GM19328 (cell line): ENCODE data around the gene RCBTB1.
A peak's percentile ranks its signal among the peaks of the same experiment; 100 is the strongest.
"Not testable (repeated sequence)": the region's sequence is repeated elsewhere in the genome, so short reads cannot be mapped to it uniquely, and the experiment has no call there.

ENCODE experiments used
- ATAC-seq: cut with Tn5 transposase; IDR thresholded peaks from one replicate; pipeline ENCODE4 v1.9.1; 2021; ENCODE audit warnings: mild to moderate bottlenecking, moderate library complexity; ENCODE audit not compliant: unreplicated experiment

The RCBTB1 gene

GRCh38 chr13:49606747-49607648 lies 21.6 kb upstream of the RCBTB1 start:
- ATAC-seq = peak; percentile 91

GRCh38 chr13:49604570-49604969 lies 19.2 kb upstream of the RCBTB1 start:
- no peak for ATAC-seq

- not testable (repeated sequence) for ATAC-seq
Observed at GRCh38 chr13:49602615-49603014, 17.3 kb upstream of the RCBTB1 start.

GRCh38 chr13:49602005-49602404 lies 16.6 kb upstream of the RCBTB1 start:
- ATAC-seq = no peak

- no peak for ATAC-seq
Observed at GRCh38 chr13:49597043-49597641, 11.8 kb upstream of the RCBTB1 start.

- no peak for ATAC-seq
Observed at GRCh38 chr13:49596221-49596620, 10.9 kb upstream of the RCBTB1 start.

- ATAC-seq = no peak
Observed at GRCh38 chr13:49594576-49594975, 9.2 kb upstream of the RCBTB1 start.

- ATAC-seq = not testable (repeated sequence)
Observed at GRCh38 chr13:49593876-49594275, 8.5 kb upstream of the RCBTB1 start.

GRCh38 chr13:49590714-49591113 lies 5.4 kb upstream of the RCBTB1 start:
- not testable (repeated sequence) for ATAC-seq

GRCh38 chr13:49587311-49587847 lies 2.0 kb upstream of the RCBTB1 start:
- ATAC-seq = no peak

GRCh38 chr13:49586717-49587116 lies 1.4 kb upstream of the RCBTB1 start:
- no peak for ATAC-seq

- peak; percentile 9 for ATAC-seq
Observed at GRCh38 chr13:49584771-49585182, 581 bp downstream of the RCBTB1 start.

GRCh38 chr13:49580980-49581680 lies 4.2 kb downstream of the RCBTB1 start:
- no peak for ATAC-seq

GRCh38 chr13:49579501-49579900 lies 5.9 kb downstream of the RCBTB1 start:
- ATAC-seq = no peak

GRCh38 chr13:49571299-49572240 lies 13.8 kb downstream of the RCBTB1 start:
- no peak for ATAC-seq

GRCh38 chr13:49569993-49570689 lies 15.2 kb downstream of the RCBTB1 start:
- no peak for ATAC-seq

- ATAC-seq = no peak
Observed at GRCh38 chr13:49567491-49567890, 17.9 kb downstream of the RCBTB1 start.

GRCh38 chr13:49566461-49566860 lies 18.9 kb downstream of the RCBTB1 start:
- no peak for ATAC-seq

GRCh38 chr13:49565461-49565860 lies 19.9 kb downstream of the RCBTB1 start:
- not testable (repeated sequence) for ATAC-seq

- ATAC-seq = no peak
Observed at GRCh38 chr13:49563516-49563915, 21.8 kb downstream of the RCBTB1 start.
